GM19043 (cell line): Measurements from ENCODE around the gene RBM33.
A peak's percentile ranks its signal among the peaks of the same experiment; 100 is the strongest.

Experiments
- ATAC-seq: cut with Tn5 transposase; IDR thresholded peaks from one replicate; pipeline ENCODE4 v1.9.1; 2021; ENCODE audit warnings: low read depth; ENCODE audit not compliant: unreplicated experiment

The RBM33 gene

DNA sequence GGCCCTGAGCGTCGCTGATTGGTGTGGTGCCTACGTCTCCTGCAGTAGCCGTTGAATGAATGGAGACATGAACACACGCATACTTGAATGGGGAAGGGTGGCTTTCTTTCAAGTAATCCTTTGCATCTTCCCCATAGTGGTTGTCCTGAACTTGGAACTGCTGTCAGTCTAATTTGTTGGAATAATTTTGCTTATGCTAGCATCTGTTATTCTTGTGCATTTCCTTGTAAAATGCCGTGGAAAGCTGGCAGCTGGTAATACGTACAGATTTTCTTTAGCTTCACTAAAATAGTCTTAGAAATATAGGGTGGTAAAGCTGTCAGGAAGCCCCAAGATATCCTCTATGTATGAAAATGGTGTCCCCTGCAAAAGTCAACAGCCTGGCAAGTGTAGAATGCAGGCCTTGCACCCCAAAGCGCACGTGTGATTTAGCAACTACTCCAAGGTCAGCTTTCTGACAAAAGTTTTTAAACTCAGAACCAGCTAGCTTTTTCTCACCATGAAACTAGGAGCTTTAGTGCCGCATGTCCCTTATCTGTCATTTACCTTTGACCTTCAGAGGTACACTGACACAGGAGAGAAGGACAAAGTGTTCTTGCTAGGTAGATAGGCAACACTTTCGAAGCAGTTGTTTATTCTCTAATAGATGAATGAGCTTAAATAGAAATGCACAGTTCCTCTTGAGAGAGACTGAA lies 70.8 kb downstream of the RBM33 start:
- no peak for ATAC-seq

GRCh38 chr7:155717010-155717744 lies 72.7 kb downstream of the RBM33 start:
- ATAC-seq = no peak

DNA sequence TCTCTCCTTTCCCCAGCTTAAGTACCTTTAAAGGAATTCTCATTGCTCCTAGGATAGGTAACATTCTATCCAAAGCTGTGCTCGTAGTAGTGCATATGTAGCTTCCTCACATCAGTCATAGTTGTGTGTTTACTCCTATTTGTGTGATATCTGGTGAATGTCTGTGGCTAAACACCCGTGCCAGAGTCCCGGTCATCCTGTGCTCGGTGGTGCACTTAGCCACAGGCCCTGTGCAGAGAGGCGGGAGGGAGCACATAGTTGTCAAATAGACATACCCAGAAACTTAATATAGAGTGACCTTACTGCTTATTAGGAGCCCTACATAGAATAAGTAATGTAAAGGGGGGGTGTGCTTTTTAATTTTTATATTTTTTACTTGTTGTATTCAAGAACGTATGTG lies 76.6 kb downstream of the RBM33 start:
- no peak for ATAC-seq

GRCh38 chr7:155722118-155722517 lies 77.7 kb downstream of the RBM33 start:
- peak; percentile 38 for ATAC-seq

- no peak for ATAC-seq
These were observed 78.5 kb downstream of the RBM33 start for GRCh38 chr7:155722936-155723335.

DNA sequence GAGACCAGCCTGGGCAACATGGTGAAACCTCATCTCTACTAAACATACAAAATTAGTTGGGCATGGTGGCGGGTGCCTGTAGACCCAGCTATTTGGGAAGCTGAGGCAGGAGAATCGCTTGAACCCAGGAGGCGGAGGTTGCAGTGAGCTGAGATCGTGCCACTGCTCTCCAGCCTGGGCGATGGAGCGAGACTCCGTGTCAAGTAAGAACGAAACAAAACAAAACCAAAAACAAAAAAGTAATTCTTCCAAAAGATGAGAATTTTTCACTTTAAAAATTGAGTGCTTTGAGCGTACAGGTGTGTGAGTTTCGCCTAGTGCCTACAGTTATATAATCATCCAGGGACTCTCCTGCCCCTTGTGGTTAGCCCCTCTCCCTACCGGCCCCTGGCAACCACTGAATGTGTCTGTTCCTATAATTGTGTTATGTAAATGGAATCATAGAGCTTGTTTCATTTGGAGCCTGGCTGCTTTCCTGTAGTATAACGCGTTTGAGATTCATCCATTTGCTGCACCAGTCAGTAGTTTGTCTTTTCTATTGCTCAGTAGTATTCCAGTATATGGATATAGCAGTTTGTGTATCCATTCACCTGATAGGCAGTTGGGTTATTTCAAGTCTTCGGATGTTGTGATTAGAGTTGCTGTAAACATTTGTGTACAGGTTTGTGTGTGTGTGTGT lies 80.0 kb downstream of the RBM33 start:
- peak; percentile 62 for ATAC-seq

- ATAC-seq = no peak
These were observed 80.5 kb downstream of the RBM33 start for GRCh38 chr7:155725006-155725355.

GRCh38 chr7:155727616-155728015 lies 83.2 kb downstream of the RBM33 start:
- no peak for ATAC-seq

- no peak for ATAC-seq
These were observed 83.7 kb downstream of the RBM33 start for GRCh38 chr7:155728116-155728515.

DNA sequence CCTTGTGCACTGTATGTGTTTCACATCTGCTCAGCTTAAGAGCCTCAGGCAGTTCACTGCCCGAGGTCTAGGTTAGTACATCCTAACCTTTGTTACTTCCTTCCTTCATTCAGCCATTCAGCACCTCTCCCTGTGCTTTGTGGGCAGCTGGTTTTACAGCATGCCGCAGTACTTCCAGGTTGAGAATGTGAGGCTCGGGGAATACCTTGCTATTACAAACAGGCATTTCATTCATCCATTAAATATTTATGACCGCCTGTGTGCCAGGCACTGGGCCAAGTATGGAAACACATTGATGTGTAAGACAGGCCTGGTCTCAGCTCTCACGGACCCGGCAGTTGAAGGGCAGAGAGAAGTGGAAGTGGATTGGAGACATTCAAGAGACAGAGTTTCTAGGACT lies 85.4 kb downstream of the RBM33 start:
- no peak for ATAC-seq

- no peak for ATAC-seq
These were observed 86.9 kb downstream of the RBM33 start for GRCh38 chr7:155731380-155731779.

- ATAC-seq = no peak
These were observed 87.4 kb downstream of the RBM33 start for GRCh38 chr7:155731871-155732270.

DNA sequence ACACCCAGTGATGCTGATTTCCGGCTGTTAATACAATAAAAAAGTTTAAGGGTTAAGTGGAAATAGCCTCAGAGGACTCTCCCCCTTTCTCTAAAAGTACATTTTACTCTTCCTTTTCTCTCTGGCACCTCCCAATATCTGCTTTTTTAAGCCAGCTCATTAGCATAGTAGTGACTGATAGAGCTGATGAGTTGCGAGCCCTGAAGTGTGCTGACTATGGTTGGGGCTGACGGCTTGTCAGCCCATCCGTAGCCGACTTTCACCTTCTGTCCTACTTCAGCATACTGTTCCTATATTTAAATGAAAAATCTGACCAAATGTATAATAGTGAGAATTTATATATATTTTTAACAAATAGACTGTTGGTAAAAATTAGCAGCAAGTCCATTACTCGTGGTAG lies 87.8 kb downstream of the RBM33 start:
- ATAC-seq = no peak

- ATAC-seq = no peak
These were observed 89.4 kb downstream of the RBM33 start for GRCh38 chr7:155733582-155734444.

- ATAC-seq = no peak
These were observed 90.0 kb downstream of the RBM33 start for GRCh38 chr7:155734445-155734809.

DNA sequence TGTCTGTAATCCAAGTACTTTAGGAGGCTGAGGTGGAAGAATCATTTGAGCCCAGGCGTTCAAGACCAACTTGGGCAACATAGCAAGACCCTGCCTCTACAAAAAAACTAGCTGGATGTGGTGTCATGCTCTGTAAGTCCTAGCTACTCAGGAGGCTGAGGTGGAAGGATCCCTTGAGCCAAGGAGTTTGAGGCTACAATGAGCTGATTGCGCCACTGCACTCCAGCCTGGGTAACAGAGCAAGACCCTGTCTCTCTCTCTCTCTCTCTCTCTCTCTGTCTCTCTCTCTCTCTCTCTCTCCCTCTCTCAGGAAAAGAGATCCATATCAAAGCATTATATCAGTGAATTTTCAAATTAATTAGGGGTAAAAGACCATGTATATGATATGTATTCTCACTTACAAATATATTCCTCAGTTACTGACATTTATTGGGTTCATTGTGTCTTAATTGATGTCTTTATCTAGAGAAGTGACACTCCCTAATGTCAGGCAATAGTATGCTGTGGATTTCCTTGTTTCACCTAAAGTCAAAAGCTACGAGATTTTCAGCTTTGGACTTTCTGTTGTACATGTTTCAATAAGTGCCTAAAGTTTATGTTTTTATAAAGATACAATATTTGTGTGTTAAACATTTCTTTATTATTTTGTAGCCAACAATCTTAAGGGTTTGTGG lies 91.1 kb downstream of the RBM33 start:
- no peak for ATAC-seq

- no peak for ATAC-seq
These were observed 93.1 kb downstream of the RBM33 start for GRCh38 chr7:155737590-155737989.

- no peak for ATAC-seq
These were observed 93.6 kb downstream of the RBM33 start for GRCh38 chr7:155738104-155738503.

DNA sequence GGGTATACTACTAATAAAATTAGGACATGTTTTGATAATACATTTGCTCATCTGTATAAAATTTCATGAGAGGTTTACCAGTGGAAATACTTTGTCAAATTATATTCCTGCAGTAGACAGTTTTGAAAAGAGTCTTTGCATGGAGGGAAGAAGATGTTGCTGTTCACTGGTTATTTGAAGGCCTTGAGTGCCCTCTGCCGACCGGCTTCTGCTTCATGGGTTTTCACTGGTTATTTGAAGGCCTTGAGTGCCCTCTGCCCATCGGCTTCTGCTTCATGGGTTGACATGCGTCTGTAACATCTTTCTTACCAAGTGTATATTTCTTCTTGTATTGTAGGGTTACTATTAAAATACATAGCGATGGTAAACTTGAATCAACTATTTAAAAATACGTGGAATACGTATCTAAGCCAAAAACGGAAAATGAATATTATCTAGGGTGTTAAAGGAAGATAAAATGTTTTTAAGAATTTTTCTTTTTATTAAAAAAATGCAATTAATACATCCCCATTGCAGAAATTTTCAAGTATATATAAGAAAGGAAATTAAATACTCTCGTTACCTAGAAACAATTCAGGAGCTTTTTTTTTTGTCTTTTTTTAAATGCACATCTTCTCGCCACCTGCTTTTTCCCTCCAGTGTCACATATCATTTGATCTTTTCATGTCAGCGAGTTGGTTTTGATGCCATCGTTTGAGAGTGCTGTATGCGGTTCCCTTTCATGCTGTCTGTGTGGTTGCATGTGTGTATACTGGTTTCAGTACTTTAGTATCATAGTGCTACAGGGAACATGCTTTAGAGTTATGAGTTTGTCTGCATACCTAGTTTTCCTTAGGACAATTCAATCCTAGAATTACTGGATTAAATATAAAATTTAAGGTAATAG lies 94.4 kb downstream of the RBM33 start:
- no peak for ATAC-seq
